ENCODE results near the gene RILPL1.
"Not testable (repeated sequence)": the region's sequence is repeated elsewhere in the genome, so short reads cannot be mapped to it uniquely, and the experiment has no call there.

DNA sequence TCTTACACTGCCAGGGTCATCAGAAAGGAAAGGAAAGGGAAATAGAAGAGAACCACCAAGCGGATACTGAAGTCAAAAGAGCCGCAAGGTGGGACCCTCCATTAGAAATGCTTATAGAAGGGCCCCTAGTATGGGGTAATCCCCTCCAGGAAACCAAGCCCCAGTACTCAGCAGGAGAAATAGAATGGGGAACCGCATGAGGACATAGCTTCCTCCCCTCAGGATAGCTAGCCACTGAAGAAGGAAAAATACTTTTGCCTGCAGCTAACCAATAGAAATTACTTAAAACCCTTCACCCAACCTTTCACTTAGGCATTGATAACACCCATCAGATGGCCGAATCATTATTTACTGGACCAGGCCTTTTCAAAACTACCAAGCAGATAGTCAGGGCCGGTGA lies 21.3 kb upstream of the RILPL1 start:
- TF ChIP-seq EZH2 (IDR thresholded peaks at IDR 0.05; ENCODE audit: insufficient read depth, poor library complexity, severe bottlenecking); EZH2phosphoT487 (IDR thresholded peaks at IDR 0.05; ENCODE audit: insufficient read depth, low read depth): not testable (repeated sequence)

All from GM23248 (cell line).